Hepatocyte (in vitro differentiated cells): ENCODE results near the gene GMPR. TPM values are rescaled to one million over a fixed set of nuclear protein-coding genes. Genes with fewer than 3 reads are reported as not detected.
"Not testable (repeated sequence)": the region's sequence is repeated elsewhere in the genome, so short reads cannot be mapped to it uniquely, and the experiment has no call there.

ENCODE experiments used
- DNase-seq: peaks from one replicate; pipeline ENCODE4 v3.0.0-alpha.2; 2016; ENCODE audit warnings: low spot score
- H2AFZ ChIP-seq: fragments of 200-600 bp; sonication (generic); 2 replicates; pipeline ENCODE4 v1.6.0; 2016; ENCODE audit warnings: antibody characterized with exemption, mild to moderate bottlenecking
- H3K27ac ChIP-seq: fragments of 200-600 bp; sonication (generic); 2 replicates; pipeline ENCODE4 v1.5.1; 2016; ENCODE audit warnings: mild to moderate bottlenecking
- H3K27me3 ChIP-seq: fragments of 200-600 bp; sonication (generic); 2 replicates; pipeline ENCODE4 v1.6.1; 2016
- H3K36me3 ChIP-seq: fragments of 200-600 bp; sonication (generic); replicated peaks from 2 replicates; pipeline ENCODE4 v1.5.1; 2016; ENCODE audit warnings: low read depth; ENCODE audit not compliant: insufficient read depth
- H3K4me1 ChIP-seq: fragments of 200-600 bp; sonication (generic); 2 replicates; pipeline ENCODE4 v1.5.1; 2016; ENCODE audit warnings: mild to moderate bottlenecking, moderate library complexity; ENCODE audit not compliant: insufficient read depth
- H3K4me2 ChIP-seq: fragments of 200-600 bp; sonication (generic); 2 replicates; pipeline ENCODE4 v1.6.0; 2016
- H3K4me3 ChIP-seq: fragments of 200-600 bp; sonication (generic); 2 replicates; pipeline ENCODE4 v1.5.1; 2016; ENCODE audit warnings: mild to moderate bottlenecking
- H3K79me2 ChIP-seq: fragments of 200-600 bp; sonication (generic); 2 replicates; pipeline ENCODE4 v1.6.0; 2017; ENCODE audit warnings: mild to moderate bottlenecking
- H3K9me2 ChIP-seq: fragments of 200-600 bp; sonication (generic); replicated peaks from 2 replicates; pipeline ENCODE4 v1.6.0; 2017; ENCODE audit warnings: mild to moderate bottlenecking; ENCODE audit not compliant: insufficient read depth
- H3K9me3 ChIP-seq: fragments of 200-600 bp; sonication (generic); 2 replicates; pipeline ENCODE4 v1.5.1; 2016; ENCODE audit warnings: low read depth, mild to moderate bottlenecking
- H4K20me1 ChIP-seq: fragments of 200-600 bp; sonication (generic); 2 replicates; pipeline ENCODE4 v1.6.0; 2016; ENCODE audit warnings: mild to moderate bottlenecking; ENCODE audit not compliant: insufficient read depth, poor library complexity, severe bottlenecking
- EZH2 ChIP-seq: fragments of 200-600 bp; sonication (generic); IDR thresholded peaks from 2 replicates; pipeline ENCODE4 v1.6.1; 2016; ENCODE audit warnings: antibody characterized with exemption, mild to moderate bottlenecking, borderline replicate concordance
- EZH2phosphoT487 ChIP-seq: fragments of 200-600 bp; sonication (generic); IDR thresholded peaks from one replicate; pipeline ENCODE4 v1.6.1; 2018; ENCODE audit warnings: antibody characterized with exemption, mild to moderate bottlenecking, low read depth, moderate library complexity; ENCODE audit not compliant: unreplicated experiment, severe bottlenecking
- WGBS: methylation state at CpG from one replicate; pipeline ENCODE4 v1.1.6; 2016; ENCODE audit warnings: low lambda C conversion rate; ENCODE audit errors: missing lambda C conversion rate; 5-methylcytosine and 5-hydroxymethylcytosine counted together
- polyA plus RNA-seq: library from polyadenylated mRNA; unstranded; fragments of >200 nt; fragmentation: Nextera tagmentation; extraction: Ambion mirVana; gene quantifications from 2 replicates; pipeline ENCODE4 v1.2.1, GENCODE V29; 2016
- total RNA-seq: library from RNA; depleted of rRNA; stranded (reverse); fragments of >200 nt; gene quantifications from 2 replicates; pipeline ENCODE4 v1.2.3, GENCODE V29; 2014
- TF ChIP-seq, protein P1 (sequence below): fragments of 200-600 bp; sonication (generic); IDR thresholded peaks from 2 replicates; pipeline ENCODE4 v1.5.1; 2016; ENCODE audit warnings: antibody characterized with exemption, mild to moderate bottlenecking; ENCODE audit not compliant: poor library complexity

Gene GMPR
- total and polyA plus RNA-seq, 2 experiments from 2014 or later: 6.1 to 16.5 TPM

GRCh38 chr6:16264785-16265184 lies 26.4 kb downstream of the GMPR start:
- H2AFZ ChIP-seq: no peak overlapping the region
- TF ChIP-seq, protein P1, sequence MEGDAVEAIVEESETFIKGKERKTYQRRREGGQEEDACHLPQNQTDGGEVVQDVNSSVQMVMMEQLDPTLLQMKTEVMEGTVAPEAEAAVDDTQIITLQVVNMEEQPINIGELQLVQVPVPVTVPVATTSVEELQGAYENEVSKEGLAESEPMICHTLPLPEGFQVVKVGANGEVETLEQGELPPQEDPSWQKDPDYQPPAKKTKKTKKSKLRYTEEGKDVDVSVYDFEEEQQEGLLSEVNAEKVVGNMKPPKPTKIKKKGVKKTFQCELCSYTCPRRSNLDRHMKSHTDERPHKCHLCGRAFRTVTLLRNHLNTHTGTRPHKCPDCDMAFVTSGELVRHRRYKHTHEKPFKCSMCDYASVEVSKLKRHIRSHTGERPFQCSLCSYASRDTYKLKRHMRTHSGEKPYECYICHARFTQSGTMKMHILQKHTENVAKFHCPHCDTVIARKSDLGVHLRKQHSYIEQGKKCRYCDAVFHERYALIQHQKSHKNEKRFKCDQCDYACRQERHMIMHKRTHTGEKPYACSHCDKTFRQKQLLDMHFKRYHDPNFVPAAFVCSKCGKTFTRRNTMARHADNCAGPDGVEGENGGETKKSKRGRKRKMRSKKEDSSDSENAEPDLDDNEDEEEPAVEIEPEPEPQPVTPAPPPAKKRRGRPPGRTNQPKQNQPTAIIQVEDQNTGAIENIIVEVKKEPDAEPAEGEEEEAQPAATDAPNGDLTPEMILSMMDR: no peak
- TF ChIP-seq EZH2phosphoT487 (no peak), EZH2 (no peak)
- 88% methylated on average over 2 of the region's 2 CpGs for WGBS
- DNase-seq: no peak
- no peaks in the 10 kb centered on the region for H3K9me2 ChIP-seq
- no peaks in the 10 kb centered on the region for H3K27me3 ChIP-seq
- H4K20me1 ChIP-seq: no peaks in the 10 kb centered on the region
- H3K4me3 ChIP-seq: no peak overlapping the region
- no peak overlapping the region for H3K4me2 ChIP-seq
- no peaks in the 10 kb centered on the region for H3K4me1 ChIP-seq
- no peaks in the 10 kb centered on the region for H3K9me3 ChIP-seq
- H3K27ac ChIP-seq: no peak overlapping the region
- H3K36me3 ChIP-seq: no peaks in the 10 kb centered on the region
- no peaks in the 10 kb centered on the region for H3K79me2 ChIP-seq

- WGBS: 96% methylated on average over 31 of the region's 31 CpGs
- Histone ChIP-seq H3K9me3 (no peaks in the 10 kb centered on the region), H3K4me2 (no peak overlapping the region), H4K20me1 (no peaks in the 10 kb centered on the region), H3K4me3 (no peak overlapping the region), H3K4me1 (no peaks in the 10 kb centered on the region), H3K9me2 (no peaks in the 10 kb centered on the region), H3K27ac (no peak overlapping the region), H3K79me2 (no peaks in the 10 kb centered on the region), H3K27me3 (no peaks in the 10 kb centered on the region), H3K36me3 (no peaks in the 10 kb centered on the region), H2AFZ (no peak overlapping the region)
- TF ChIP-seq, protein P1: no peak
- TF ChIP-seq EZH2phosphoT487: no peak
- TF ChIP-seq EZH2: no peak
- no peak for DNase-seq
These were observed 27.3 kb downstream of the GMPR start for GRCh38 chr6:16265351-16266341.

GRCh38 chr6:16267428-16268263 lies 29.3 kb downstream of the GMPR start:
- no peaks in the 10 kb centered on the region for H4K20me1 ChIP-seq
- no peaks in the 10 kb centered on the region for H3K9me3 ChIP-seq

GRCh38 chr6:16269442-16270070 lies 31.2 kb downstream of the GMPR start:
- not testable (repeated sequence) for H3K79me2 ChIP-seq, H3K4me3 ChIP-seq, H3K4me2 ChIP-seq, H3K4me1 ChIP-seq, H3K27me3 ChIP-seq, H3K36me3 ChIP-seq, DNase-seq, H4K20me1 ChIP-seq, H2AFZ ChIP-seq, H3K9me2 ChIP-seq, H3K27ac ChIP-seq, H3K9me3 ChIP-seq
- WGBS: 90% methylated on average over 7 of the region's 7 CpGs

More at GRCh38 chr6:16267428-16268263, 29.3 kb downstream of the GMPR start:
- Histone ChIP-seq H3K9me2 (no peaks in the 10 kb centered on the region), H3K4me3 (no peak overlapping the region), H3K27ac (no peak overlapping the region), H2AFZ (no peak overlapping the region), H3K4me2 (no peak overlapping the region), H3K4me1 (no peaks in the 10 kb centered on the region), H3K36me3 (no peaks in the 10 kb centered on the region), H3K27me3 (no peaks in the 10 kb centered on the region), H3K79me2 (no peaks in the 10 kb centered on the region)
- 91% methylated on average over 23 of the region's 23 CpGs for WGBS
- TF ChIP-seq EZH2: no peak
- TF ChIP-seq, protein P1: no peak
- no peak for TF ChIP-seq EZH2phosphoT487
- DNase-seq: no peak
